ENCODE data around the gene C10orf62.

The C10orf62 gene

DNA sequence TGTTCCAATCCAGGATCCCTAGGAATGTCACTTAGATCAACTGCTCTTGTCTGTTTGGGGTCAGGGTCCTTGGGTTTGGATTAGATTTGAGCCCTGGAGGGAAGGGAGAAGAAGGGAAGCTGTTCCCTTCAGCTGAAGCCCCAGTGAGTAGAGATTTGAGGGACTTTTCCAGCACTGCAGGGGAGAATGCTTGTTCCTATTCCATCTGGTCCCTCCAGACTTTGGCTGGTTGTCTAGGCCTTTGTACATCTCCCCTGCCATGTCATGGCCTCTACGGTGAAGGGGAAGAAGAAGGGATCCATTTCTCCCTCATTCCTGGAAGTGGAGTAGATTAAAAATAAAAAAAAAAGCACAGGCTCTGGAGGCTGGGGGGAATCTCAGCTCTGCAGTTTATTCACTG, 11.1 kb downstream of the C10orf62 start:
- Histone ChIP-seq H3K27me3 (ENCODE audit: insufficient read depth, low read length) (no peaks in the 10 kb centered on the region), H3K4me1 (ENCODE audit: insufficient read depth, low read length) (peaks cover 5% of the 10 kb centered on the region), H2AFZ (ENCODE audit: low read depth, low read length) (no peak overlapping the region), H3K36me3 (ENCODE audit: insufficient read depth, low read length) (no peaks in the 10 kb centered on the region), H3K4me3 (ENCODE audit: low read length) (no peak overlapping the region), H3K9me3 (ENCODE audit: low read length) (no peaks in the 10 kb centered on the region)

DNA sequence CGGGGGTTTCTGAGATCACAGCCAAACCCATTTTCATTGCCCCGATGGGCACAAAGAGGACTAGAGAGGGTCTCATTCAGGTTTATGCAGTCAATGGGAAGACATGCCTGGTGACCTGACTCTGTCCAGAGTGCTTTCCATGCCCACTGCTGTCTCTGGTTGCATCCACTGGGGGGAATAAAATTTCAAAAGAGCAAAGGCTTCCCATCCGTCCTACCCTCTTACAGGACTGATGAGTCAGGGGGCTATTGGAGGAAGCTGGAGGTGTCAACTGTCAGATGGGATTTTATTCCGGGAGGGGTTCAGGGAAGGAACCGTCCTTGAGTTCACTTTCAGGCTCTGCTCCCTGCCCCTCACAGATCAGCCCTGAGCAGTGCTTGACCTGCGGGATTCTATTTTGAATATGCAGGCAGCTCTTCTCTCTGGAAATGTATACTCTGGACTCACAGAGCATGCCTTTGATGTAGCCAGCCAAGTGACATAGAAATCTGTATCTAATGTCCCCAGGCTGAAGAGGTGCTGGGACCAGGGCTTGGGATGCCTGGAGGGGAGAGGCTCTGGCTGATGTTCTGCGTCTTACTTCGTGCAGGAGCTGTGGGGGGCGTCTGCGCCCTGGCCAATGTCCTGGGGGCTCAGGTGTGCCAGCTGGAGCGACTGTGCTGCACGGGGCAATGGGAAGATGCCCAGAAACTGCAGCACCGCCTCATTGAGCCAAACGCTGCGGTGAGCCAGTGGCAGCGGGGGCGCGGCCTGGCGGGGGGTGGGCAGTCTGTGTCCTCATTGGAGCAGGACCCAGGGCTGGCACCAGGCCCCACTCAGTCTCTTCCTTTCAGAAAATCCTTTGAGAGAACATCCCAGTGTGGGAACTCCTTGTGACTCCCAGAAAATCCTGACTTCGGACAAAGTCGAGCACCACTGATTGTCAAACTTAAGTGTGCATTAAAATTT, 12.0 kb downstream of the C10orf62 start:
- no peaks in the 10 kb centered on the region for H3K27me3 ChIP-seq (ENCODE audit: insufficient read depth, low read length)
- no peak overlapping the region for H2AFZ ChIP-seq (ENCODE audit: low read depth, low read length)
- peaks cover 6% of the 10 kb centered on the region for H3K4me1 ChIP-seq (ENCODE audit: insufficient read depth, low read length)
- no peaks in the 10 kb centered on the region for H3K36me3 ChIP-seq (ENCODE audit: insufficient read depth, low read length)
- no peaks in the 10 kb centered on the region for H3K9me3 ChIP-seq (ENCODE audit: low read length)
- no peak overlapping the region for H3K4me3 ChIP-seq (ENCODE audit: low read length)

DNA sequence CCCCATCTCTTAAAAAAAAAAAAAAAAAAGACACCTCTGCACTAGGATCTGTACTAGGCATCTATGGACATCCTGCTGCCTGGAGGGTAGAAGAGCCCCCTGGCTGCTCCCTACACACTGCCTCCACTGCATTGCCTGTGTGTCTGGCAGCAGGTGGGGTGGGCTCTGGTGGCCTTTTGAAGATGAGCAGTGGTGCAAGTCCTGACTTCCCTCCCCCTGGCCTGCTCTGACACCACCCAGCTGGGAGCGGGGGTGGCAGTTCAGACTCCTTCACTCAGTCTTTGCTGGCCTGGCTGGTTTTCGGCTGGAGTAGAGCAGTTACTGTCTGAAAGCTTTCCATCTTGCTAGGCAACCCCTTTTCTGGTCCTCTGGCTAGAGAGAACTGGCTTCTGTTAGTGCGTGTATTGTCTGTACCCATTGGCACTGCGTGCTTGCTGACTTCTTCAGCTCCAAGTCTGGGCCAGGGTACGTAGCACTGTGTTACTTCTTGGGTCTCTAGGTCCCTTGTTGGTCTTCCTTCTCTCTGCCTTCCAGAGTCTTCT, 17.6 kb downstream of the C10orf62 start:
- Histone ChIP-seq H3K4me3 (ENCODE audit: low read length) (no peak overlapping the region), H3K9me3 (ENCODE audit: low read length) (no peaks in the 10 kb centered on the region), H3K4me1 (ENCODE audit: insufficient read depth, low read length) (peaks cover 13% of the 10 kb centered on the region), H2AFZ (ENCODE audit: low read depth, low read length) (no peak overlapping the region), H3K36me3 (ENCODE audit: insufficient read depth, low read length) (no peaks in the 10 kb centered on the region), H3K27me3 (ENCODE audit: insufficient read depth, low read length) (no peaks in the 10 kb centered on the region)

DNA sequence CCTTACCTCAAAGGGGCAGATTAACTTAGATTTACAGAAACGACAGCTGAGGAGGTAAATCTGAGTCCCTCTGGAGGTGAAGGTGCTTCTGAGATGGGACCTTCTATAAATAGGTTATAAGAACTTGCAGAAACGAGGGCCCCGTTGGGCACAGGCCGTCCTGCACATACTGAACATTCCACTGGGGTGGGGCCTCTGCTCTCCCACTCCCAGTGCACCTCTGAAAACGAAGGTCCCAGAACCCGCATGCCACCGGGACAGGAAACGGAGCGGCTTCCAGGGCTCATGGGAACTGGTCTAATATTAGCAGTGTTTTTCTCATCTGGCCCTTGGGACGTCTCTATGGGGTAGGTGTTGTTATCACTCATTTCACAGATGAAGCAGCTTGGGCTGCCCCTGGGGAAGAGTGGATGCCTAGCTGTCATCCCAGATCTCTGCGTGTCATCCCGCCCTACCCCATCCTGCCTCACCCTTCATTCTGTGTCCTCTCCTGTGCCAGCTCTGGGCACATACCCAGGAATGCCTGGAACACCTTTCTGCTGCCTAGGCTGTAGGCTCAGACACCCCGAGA, 19.6 kb downstream of the C10orf62 start:
- no peaks in the 10 kb centered on the region for H3K27me3 ChIP-seq (ENCODE audit: insufficient read depth, low read length)

DNA sequence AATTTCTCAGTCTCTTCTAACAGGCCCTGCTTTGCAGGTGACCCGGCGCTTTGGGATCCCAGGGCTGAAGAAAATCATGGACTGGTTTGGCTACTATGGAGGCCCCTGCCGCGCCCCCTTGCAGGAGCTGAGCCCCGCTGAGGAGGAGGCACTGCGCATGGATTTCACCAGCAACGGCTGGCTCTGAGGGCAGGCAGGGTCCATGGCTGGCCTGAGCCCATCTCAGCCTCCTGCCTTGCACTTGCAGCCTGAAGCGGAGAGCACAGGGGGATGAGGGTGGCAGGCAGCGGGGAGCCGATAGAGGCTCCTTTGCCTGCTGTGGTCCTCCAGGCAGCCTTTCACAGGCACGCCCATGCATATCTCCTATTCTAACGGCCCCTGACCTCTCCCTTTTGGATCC, 22.0 kb downstream of the C10orf62 start:
- Histone ChIP-seq H3K4me3 (ENCODE audit: low read length) (no peak overlapping the region), H3K27me3 (ENCODE audit: insufficient read depth, low read length) (no peaks in the 10 kb centered on the region), H3K4me1 (ENCODE audit: insufficient read depth, low read length) (peaks cover 8% of the 10 kb centered on the region), H2AFZ (ENCODE audit: low read depth, low read length) (no peak overlapping the region), H3K36me3 (ENCODE audit: insufficient read depth, low read length) (peaks cover 14% of the 10 kb centered on the region), H3K9me3 (ENCODE audit: low read length) (no peaks in the 10 kb centered on the region)

More for the DNA sequence above, 19.6 kb downstream of the C10orf62 start:
- Histone ChIP-seq H2AFZ (ENCODE audit: low read depth, low read length) (no peak overlapping the region), H3K4me1 (ENCODE audit: insufficient read depth, low read length) (peaks cover 13% of the 10 kb centered on the region), H3K9me3 (ENCODE audit: low read length) (no peaks in the 10 kb centered on the region), H3K36me3 (ENCODE audit: insufficient read depth, low read length) (no peaks in the 10 kb centered on the region), H3K4me3 (ENCODE audit: low read length) (no peak overlapping the region)

DNA sequence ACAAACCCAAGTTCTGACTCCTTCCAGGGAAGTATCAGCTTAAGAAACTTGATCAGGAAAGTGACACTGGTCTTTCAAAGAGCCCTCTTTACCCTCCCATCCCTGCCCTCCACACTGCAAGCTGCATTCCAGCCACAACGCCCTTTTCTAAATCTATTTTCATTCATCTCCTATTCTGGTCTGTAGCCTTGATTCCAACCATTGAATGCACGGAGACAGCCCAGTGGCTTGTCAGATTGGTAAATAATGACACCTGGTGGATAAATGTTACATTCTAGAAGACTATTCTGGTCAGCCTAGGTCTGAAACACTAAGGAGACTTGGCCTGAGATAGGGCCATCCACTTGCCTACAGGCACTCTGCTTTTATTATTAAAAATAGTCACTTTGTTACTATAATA, 22.9 kb downstream of the C10orf62 start:
- Histone ChIP-seq H3K36me3 (ENCODE audit: insufficient read depth, low read length) (peaks cover 21% of the 10 kb centered on the region), H2AFZ (ENCODE audit: low read depth, low read length) (no peak overlapping the region), H3K27me3 (ENCODE audit: insufficient read depth, low read length) (no peaks in the 10 kb centered on the region), H3K4me1 (ENCODE audit: insufficient read depth, low read length) (no peaks in the 10 kb centered on the region), H3K9me3 (ENCODE audit: low read length) (no peaks in the 10 kb centered on the region), H3K4me3 (ENCODE audit: low read length) (no peak overlapping the region)

DNA sequence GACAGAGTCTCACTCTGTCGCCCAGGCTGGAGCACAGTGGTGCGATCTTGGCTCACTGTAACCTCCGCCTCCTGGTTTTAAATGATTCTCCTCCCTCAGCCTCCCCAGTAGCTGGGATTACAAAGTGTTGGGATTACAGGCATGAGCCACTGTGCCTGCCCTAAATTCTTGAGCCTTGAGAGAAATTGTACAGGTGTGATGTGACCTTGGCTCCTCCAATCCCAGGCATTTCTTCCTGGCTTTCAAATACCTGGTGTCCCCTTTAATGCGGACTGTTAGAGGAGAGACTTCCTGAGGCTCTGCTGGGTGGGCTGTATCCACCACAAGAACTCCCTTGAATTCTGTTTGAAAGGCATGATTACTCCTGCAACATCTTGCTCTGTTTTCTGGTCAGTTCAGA, 28.8 kb downstream of the C10orf62 start:
- Histone ChIP-seq H3K9me3 (ENCODE audit: low read length) (no peaks in the 10 kb centered on the region), H2AFZ (ENCODE audit: low read depth, low read length) (no peak overlapping the region), H3K27me3 (ENCODE audit: insufficient read depth, low read length) (no peaks in the 10 kb centered on the region), H3K36me3 (ENCODE audit: insufficient read depth, low read length) (peaks cover 28% of the 10 kb centered on the region), H3K4me1 (ENCODE audit: insufficient read depth, low read length) (no peaks in the 10 kb centered on the region), H3K4me3 (ENCODE audit: low read length) (no peak overlapping the region)

DNA sequence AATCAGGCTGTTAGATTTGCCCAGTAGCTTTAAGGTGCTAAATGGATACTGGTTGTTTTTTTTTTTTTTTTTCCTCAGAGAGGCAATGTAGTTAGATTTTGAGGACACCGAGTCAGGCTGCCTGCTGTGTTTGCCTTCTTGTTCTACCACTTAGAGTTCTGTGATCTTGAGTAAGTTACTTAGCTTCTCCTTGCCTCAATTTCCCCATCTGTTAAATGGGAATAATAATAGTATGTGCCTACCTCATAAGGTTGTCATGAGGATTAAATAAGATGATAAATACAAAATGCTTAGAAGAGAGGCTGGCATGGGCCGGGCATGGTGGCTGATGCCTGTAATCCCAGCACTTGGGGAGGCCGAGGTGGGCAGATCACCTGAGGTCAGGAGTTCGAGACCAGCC, 29.2 kb downstream of the C10orf62 start:
- Histone ChIP-seq H3K27me3 (ENCODE audit: insufficient read depth, low read length) (no peaks in the 10 kb centered on the region), H2AFZ (ENCODE audit: low read depth, low read length) (no peak overlapping the region), H3K36me3 (ENCODE audit: insufficient read depth, low read length) (peaks cover 28% of the 10 kb centered on the region), H3K4me1 (ENCODE audit: insufficient read depth, low read length) (no peaks in the 10 kb centered on the region), H3K4me3 (ENCODE audit: low read length) (no peak overlapping the region), H3K9me3 (ENCODE audit: low read length) (no peaks in the 10 kb centered on the region)

DNA sequence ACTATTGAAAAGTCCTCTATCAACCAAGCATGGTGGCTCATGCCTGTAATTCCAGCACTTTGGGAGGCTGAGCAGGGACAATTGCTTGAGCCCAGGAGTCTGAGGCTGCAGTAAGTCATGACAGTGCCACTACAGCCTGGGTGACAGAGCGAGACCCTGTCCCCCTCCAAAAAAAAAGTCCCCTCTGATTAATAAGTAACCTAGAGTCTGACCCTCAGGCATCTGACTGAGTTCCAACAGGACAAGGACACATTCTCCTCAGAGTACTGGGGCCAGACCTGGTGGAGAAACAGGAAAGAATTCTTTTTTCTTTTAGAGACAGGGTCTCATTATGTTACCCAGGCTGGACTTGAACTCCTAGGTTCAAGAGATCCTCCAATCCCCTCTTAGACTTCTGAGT, 33.8 kb downstream of the C10orf62 start:
- Histone ChIP-seq H3K36me3 (ENCODE audit: insufficient read depth, low read length) (peaks cover 5% of the 10 kb centered on the region), H3K4me1 (ENCODE audit: insufficient read depth, low read length) (no peaks in the 10 kb centered on the region), H3K9me3 (ENCODE audit: low read length) (no peaks in the 10 kb centered on the region), H2AFZ (ENCODE audit: low read depth, low read length) (no peak overlapping the region), H3K4me3 (ENCODE audit: low read length) (no peak overlapping the region), H3K27me3 (ENCODE audit: insufficient read depth, low read length) (no peaks in the 10 kb centered on the region)

DNA sequence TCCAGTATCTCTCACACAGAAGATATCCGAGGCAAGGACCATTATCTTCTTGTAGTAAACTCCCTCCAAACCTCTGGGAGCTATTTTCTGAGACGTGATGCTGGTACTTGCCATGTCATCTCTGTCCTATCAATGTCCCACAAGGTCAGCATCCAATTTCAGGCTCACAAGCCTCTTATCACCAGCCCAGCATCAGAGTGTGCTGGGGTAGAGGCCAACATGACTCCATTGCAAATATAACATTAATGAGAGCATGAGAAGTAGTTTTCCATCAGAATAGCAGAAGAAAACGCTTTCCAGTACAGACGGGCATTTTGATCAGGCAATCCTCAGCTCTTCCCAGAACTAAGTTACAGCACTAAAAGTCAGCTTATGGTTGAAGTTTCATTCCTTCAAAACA, 38.2 kb downstream of the C10orf62 start:
- Histone ChIP-seq H2AFZ (ENCODE audit: low read depth, low read length) (no peak overlapping the region), H3K27me3 (ENCODE audit: insufficient read depth, low read length) (no peaks in the 10 kb centered on the region), H3K4me1 (ENCODE audit: insufficient read depth, low read length) (no peaks in the 10 kb centered on the region), H3K36me3 (ENCODE audit: insufficient read depth, low read length) (peaks cover 2% of the 10 kb centered on the region), H3K4me3 (ENCODE audit: low read length) (no peak overlapping the region), H3K9me3 (ENCODE audit: low read length) (no peaks in the 10 kb centered on the region)

DNA sequence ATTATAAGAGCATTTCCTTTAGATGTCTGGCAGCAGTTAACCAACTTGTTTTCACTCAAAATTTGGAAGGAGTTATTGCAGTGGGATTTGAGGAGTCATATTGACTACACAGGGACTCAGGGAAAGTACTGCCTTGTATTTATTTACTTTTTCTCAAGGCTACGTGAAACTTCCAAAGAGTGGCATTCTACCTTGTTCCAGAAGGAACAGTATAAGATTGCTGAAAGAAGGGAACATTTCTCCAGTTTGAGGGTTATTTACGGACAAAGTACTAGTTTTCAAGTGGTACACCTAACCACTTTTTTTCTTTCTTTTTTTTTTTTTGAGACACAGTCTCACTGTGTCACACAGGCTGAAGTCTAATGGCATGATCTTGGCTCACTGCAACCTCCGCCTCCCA, 38.7 kb downstream of the C10orf62 start:
- H3K36me3 ChIP-seq (ENCODE audit: insufficient read depth, low read length) = peaks cover 2% of the 10 kb centered on the region
- no peaks in the 10 kb centered on the region for H3K4me1 ChIP-seq (ENCODE audit: insufficient read depth, low read length)
- H3K9me3 ChIP-seq (ENCODE audit: low read length) = no peaks in the 10 kb centered on the region
- H3K27me3 ChIP-seq (ENCODE audit: insufficient read depth, low read length) = no peaks in the 10 kb centered on the region
- H3K4me3 ChIP-seq (ENCODE audit: low read length) = no peak overlapping the region
- H2AFZ ChIP-seq (ENCODE audit: low read depth, low read length) = no peak overlapping the region

DNA sequence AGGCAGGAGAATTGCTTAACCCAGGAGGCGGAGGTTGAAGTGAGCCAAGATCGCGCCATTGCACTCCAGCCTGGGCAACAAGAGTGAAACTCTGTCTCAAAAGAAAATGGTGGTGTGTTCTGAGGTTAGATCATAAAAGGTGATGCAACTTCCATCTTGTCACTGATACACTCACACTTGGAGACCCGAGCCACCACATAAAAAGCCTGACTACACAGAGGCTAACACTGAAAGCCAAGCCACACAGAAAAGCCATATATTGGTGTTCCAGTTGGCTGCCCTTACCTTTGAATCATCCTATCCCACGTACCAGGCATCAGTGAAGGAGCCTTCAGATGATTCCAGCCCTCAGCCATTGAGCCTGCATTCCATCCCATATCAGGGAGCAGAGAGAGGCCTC, 39.8 kb downstream of the C10orf62 start:
- Histone ChIP-seq H3K4me3 (ENCODE audit: low read length) (no peak overlapping the region), H2AFZ (ENCODE audit: low read depth, low read length) (no peak overlapping the region), H3K27me3 (ENCODE audit: insufficient read depth, low read length) (no peaks in the 10 kb centered on the region), H3K4me1 (ENCODE audit: insufficient read depth, low read length) (peaks cover 2% of the 10 kb centered on the region), H3K36me3 (ENCODE audit: insufficient read depth, low read length) (peaks cover 2% of the 10 kb centered on the region), H3K9me3 (ENCODE audit: low read length) (no peaks in the 10 kb centered on the region)

DNA sequence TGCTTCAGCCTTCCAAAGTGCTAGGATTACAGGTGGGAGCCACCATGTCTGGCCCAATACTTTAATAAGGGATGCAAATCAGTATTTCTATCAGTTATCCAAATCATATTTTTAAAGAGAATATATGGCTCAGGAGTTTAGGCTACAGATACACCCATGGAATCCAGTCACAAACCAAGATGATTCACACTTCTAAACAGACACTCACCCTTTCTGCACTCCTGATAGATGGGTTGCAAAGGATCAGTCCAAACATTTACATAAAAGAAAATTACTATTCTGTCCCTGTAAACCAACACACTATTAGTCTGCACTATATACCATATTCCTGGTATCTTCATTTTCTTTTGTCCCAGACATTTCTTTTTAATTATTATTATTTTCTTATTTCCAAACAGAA, 41.6 kb downstream of the C10orf62 start:
- no peaks in the 10 kb centered on the region for H3K9me3 ChIP-seq (ENCODE audit: low read length)
- H3K36me3 ChIP-seq (ENCODE audit: insufficient read depth, low read length) = peaks cover 2% of the 10 kb centered on the region
- H3K27me3 ChIP-seq (ENCODE audit: insufficient read depth, low read length) = no peaks in the 10 kb centered on the region
- H3K4me1 ChIP-seq (ENCODE audit: insufficient read depth, low read length) = peaks cover 2% of the 10 kb centered on the region
- no peak overlapping the region for H3K4me3 ChIP-seq (ENCODE audit: low read length)
- no peak overlapping the region for H2AFZ ChIP-seq (ENCODE audit: low read depth, low read length)
